HG02885 (cell line): ENCODE measurements around the gene SLC38A10.

ENCODE experiments used
- ATAC-seq: cut with Tn5 transposase; IDR thresholded peaks from one replicate; pipeline ENCODE4 v1.9.1; 2021; ENCODE audit warnings: mild to moderate bottlenecking; ENCODE audit not compliant: unreplicated experiment, poor library complexity

Gene SLC38A10

DNA sequence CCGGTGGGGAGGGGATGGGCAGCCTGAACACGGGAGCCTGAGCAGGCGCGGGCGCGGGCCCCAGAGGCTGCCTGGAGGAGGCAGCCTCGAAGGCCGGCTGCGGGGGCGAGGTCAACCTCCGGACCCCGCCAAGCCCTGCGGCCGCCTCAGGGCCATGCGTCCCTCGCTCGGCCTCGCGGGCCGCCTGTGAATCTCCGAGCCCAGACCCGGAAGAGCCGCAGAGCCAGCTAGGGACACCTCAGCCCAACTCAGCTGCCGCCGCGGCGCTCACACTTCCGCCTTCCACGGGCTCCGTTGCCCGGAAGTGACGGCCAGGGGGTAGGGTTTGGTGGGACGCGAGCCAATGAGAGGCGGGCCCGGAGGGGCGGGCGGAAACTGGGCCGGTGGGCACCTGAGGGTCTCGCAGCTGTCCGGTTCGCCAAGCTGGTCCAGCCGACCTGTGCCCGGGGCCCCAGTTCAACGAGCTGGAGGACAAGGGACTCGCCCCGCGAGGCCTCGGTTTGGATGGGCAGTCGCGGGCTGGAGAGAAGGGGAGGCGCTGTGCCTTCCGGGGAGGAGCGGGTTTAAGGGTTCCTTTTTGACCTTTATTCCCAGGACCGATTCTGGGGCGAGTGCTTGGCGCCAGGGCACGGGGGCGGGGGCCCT, at the start of gene SLC38A10:
Gene SLC38A10, minus strand, starts transcription at position 277 of the 645 bp plus-strand sequence. CDS start 386 bp downstream, outside the sequence.
- peak; percentile 86 for ATAC-seq

DNA sequence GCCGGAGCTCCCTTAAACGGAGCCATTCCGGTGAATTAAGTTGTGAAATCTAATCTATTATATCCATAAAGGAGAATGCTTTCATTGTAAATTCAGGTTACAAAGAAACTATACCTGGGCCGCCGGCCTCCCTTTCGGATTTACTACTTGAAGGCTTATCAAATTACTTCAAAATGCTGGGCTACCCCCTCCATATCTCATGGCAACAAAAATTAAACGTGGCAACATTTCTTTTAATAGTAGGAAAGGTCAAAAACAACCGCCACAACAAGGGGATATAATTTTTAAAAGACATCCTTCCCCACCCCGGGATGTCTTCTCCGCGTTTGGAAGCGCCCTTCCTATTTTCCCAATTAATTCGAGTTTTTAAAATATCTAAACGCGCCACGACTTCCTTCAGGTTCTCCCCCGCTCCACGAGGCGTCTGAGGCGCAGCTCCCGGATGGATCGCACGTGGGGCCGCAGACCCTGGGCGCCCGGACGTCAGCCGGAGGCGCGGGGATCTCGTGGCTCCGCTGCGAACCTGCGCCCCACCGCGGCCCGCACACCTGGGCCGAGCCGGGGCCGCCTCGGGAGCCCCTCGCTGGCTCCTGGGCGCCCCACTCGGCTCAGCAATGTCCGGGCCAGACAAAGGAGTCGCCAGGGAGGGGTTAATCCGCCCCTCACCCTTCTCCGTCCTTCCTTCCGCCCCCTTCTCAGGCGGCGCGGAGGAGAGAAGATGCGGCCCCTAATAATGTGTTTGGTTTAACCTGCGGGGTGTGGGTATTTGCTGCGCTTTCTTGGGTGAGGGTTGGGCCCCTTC, 47.4 kb upstream of the SLC38A10 start:
- ATAC-seq, result no peak

DNA sequence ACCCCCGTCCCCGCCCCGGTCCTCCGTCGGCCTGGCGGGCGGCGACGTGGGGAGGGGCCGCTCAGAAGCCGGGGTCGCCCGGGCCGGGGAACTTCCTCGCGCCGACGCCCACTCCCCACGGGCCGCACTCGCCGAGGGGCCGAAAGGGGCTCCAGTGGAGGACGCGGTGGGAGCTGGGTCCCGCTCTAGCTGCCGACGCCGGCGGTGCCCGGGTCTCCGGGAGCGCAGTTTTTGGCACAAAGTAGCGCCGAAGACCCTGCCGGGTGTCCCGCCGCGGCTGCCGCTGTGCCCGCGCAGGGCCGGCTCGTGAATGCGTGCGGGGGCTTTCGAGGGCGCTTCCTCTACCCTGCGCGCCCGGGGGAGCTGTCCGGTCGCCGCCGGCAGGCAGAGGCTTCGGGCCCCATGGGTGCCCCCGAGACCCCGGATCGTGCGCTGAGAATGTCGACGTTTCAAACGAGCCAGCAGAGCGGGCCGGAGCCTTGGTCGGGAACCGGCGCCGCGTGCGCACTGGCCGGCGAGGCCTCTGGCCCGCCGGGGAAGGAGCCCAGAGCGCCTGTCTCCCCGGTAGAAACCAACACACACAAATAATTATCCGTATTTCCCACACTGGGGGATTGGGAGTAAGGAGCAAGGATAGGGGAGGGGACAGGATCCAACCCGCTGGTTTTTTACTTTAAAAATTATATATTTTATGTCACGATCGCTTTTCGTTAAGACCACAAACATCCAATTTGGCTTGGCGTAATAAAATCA, 46.6 kb upstream of the SLC38A10 start:
- ATAC-seq, result no peak

DNA sequence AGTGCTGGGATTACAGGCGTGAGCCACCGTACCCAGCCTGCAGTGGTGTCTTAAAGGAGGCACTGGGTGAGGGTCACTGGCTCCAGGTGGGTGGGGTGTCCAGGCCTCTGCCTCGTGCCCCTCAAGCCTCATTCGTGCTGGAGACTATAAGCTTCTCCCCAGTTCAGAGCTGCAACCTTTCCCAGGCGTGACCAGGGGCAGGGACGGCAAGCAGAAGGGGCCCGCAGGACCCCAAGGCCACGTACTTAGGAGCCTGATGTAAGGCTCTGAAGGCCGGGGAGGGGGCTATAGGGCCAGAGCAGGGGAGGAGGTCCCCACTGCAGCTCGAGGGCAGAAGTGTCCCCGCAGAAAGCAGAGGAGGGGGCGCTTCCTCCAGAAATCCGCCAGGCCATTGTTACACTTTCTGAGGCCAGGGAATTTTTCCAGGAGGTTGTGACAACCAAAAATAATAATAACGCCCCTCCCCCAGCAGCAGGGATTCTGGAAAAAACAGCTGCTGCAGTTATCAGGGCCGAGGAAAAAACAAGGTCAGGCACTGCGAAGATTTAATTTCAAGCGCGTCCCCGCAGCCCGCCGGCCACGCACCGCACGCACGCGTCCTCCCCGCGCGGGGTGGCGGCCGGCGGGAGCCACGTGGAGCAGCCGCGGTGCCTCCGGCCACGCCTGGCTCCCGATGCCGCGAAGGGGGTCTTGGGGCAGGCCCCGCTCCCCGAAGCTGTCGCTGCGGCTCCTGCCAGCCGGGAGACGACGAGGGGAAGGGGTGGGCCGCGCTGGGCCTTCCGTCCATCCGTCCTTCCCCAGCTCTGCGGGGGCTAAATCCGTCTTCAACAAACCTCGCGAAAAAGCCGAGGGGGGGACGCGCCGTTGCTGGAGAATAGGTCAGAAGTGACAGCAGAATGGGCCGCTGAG, 45.8 kb upstream of the SLC38A10 start:
- ATAC-seq, result no peak

DNA sequence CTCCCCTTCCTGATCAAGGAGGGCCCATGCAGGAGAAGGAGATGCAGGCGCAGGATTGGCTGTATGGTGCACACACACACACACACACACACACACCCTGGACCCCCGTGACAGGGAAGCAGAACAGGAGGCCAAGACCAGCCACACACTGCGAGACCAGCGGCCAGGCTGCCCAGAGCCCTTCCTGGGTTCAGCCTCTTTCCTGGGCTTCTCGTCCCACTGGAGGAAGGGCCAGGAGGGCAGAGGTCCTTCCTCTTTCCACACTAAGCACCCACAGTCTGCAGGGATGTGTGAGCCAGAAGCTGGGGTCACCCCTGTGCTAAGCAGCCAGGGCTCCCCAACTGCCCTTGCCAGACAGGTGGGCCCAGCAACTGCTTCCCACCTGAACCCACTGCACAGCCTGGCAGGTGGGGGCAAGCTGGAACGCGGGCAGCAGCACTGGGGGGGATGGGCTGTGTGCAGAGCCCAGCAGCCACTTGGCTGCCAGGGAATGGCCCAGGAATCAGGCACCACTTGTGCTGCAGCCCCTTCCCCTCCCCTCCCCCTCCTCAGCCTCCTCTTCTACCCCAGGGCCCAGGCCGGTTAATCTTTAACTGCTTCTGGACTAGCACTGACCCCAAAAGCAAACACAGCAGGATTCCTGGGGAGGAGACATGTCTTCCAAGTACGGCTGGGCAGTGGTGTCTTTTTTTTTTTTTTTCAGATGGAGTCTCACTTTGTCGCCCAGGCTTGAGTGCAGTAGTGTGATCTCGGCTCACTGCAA, 44.6 kb upstream of the SLC38A10 start:
- no peak for ATAC-seq

DNA sequence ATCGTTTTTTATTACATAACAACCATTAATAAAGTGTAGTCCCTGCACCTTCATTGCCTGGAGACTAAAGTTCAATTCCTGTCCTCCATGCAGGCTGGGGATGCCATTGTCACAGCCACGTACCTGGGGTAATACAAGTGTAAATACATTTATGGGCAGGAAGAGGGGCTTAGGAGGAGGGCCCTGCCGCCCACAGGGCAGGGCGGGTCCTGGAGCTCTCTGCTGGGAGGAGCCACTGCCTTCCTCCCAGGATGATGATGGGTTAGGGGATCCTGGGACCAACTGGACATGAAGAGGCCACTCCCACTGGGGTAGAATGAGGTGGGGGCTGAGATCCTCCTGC, 44.1 kb upstream of the SLC38A10 start:
- ATAC-seq, result no peak

DNA sequence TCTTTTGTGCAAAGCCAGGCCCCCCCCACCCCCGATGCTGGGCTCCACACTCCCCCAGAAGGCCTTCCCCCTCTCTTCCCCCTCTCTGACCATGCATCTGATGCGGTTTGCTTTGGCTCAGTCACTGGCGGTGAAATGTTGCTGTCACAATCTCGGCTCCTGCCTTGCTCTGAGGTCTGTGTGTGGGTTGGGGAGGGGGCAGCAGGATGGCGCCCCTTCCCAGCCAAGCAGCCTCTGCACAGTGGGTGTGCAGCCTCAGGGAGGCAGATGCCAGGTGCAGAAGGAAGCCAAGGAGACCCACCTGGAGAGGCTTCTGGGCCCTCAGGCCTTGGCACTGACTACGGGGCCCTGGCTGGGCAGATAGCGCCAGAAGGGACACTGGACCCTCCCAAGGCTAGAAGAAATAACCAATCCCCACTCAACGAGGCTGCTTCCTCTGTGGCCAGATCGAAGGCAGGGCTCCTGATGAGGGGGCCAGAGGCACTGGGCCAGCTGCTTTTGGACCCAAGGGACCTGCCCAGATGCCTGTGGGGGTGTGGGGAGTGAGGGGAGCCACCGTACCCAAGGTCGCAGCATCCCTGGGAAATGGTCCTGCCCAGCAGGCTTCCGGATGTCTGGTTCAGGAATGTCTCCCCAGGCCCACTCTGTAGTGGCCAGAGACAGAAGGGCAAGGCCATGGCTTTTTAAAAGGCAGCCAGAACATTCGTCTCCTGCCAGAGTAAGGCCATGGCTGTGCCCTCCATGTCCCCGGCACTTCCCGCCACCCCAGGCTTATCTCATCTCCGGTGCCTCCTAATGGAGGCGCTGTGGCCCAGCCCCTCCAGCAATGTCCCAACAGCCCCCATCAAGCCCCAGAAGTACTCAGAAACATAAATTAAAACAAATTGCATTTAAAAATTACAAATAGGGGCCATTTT, 43.4 kb upstream of the SLC38A10 start:
- ATAC-seq, result no peak

DNA sequence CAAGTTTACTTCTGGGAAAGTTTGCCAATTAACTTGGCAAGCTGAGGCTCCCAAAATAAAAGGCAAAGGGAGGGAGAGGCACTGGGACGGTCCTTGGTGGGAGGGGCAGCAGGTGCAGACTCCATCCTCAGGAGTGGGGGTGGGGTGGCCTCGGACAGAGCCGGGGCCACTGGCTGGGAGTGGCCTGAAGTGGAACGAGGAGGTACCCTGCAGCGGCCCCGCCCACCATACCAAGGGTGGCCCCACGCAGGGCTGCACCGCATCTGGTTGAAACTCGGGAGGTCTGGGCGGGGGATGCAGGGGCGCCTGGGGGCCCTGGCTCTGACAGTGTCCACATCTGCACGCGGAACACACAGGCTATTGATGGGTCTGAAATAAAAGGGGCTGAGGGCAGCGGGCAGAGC, 42.4 kb upstream of the SLC38A10 start:
- ATAC-seq, result no peak

DNA sequence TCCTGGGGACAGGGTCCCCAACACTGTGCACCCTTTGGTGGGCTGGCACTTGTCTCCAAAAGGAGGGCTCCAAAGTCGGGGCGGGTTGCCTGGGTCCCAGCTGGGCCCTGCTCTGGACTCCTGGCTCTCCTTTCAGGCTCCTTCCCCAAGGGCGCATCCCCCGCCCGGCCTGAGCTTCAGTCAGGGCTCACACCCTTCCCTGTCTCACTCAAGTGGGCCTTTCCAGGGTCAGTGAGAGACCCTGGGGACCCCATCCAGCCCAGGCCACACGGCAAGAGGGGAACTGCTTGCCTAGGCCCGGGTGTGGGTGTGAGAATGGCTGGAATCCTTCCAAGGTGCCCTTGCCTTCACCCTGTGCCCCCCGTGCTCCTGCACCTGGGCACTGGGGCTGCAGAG, 41.8 kb upstream of the SLC38A10 start:
- no peak for ATAC-seq

DNA sequence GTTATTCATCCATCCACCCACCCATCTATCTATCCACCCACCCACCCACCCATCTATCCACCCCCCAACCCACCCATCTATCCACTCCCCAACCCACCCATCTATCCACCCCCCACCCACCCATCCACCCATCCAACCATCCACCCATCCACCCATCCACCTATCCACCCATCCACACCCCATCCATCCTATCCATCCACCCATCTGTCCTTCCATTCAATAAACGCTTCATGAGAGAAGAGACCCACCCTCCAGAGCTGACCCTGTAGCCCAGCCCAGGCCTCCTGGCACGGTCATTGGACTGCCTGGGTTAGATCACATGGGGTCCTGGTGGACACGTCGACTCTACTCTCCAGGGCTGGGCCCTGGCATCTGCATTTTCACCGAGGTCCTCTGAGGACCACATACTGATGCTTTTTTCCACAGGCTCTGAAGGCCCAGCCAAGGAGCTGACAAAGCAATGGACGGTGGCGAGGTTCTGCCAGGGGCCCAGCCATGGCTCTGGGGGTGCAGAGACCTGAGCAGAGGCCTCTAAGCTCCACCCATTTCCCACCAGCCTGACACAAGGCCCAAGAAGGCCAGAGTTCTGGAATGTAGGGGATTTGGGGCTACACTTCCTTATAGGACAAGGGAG, 41.3 kb upstream of the SLC38A10 start:
- no peak for ATAC-seq

DNA sequence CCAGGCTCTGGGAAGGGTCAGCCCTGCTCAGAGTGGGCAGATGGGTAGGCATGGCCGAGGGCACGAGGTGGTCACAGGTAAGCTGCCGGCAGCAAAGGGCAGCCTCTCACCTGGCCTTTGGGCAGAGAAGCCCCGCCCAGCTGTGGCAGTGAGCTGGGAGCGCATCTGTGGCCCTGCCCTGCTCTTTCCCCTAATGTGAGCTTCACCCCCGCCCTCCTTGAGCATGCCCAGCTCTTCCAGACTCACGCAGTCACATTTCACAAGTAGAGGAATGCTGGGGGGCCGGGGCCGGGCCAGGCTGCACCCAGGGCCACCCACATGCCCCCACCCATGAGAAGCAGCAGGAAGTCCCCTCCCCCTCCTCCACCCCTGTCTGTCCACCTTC, 40.7 kb upstream of the SLC38A10 start:
- ATAC-seq, result no peak

DNA sequence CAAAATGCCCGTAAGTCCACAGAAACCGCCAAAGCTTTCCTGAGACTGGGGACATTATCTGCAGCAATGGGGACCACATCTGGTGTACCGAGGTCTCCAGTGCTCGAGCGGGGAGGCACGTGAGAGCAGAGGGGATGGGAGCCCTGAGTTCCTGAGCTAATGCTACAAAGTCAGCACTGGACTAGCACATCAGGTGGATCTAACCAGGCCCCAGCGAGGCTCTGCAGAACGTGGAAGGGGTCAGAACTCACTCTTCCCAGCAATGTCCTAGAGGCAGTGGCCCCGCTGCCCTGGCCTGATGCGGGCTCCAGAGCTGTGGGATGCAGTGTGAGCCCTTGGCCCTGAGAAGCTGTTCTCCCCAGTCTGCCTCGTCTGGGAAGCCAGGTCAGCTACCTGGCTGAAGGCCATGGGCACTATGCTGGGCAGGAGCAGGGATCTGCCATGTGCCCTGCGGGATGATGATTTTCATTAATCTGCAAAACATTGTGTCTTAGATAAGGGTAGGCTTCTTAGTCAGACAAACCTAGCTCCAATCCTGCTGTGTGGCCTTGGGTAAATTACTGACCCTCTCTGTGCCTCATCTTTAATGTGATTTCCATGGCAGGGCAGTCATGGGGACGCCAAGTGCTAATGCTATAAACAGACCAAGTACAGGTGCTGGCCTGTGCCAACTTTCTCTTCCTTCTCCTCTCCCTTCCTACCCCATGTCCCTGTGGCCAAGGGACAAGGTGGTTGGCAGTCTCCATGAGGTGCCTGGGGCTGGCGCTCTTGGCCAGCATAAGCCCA, 40.1 kb upstream of the SLC38A10 start:
- no peak for ATAC-seq

DNA sequence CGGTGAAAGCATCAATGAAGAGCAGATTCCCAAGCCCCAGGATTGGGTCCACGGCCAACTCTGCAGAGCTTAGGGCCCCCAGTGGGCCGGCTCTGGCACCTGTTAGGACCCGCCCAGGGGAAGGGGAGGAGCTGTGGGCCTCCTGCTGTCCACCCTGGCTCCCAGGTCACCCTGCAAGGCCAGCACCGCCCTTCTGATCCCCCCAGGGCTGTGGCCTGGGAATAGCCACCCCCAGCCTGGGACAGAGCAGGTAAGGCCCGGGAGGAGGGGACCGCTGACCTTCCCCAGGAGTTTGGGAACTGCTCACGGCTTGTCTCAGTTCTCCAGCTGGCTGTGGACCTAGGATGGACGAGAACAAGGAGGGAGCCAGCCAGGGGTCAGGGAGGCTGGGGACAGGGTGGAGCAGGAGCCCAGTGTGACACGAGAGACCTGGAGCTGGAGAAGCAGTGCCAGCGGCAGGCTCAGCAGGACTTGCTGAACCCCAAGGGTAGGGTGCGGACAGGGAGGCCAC, 39.3 kb upstream of the SLC38A10 start:
- ATAC-seq, result no peak

DNA sequence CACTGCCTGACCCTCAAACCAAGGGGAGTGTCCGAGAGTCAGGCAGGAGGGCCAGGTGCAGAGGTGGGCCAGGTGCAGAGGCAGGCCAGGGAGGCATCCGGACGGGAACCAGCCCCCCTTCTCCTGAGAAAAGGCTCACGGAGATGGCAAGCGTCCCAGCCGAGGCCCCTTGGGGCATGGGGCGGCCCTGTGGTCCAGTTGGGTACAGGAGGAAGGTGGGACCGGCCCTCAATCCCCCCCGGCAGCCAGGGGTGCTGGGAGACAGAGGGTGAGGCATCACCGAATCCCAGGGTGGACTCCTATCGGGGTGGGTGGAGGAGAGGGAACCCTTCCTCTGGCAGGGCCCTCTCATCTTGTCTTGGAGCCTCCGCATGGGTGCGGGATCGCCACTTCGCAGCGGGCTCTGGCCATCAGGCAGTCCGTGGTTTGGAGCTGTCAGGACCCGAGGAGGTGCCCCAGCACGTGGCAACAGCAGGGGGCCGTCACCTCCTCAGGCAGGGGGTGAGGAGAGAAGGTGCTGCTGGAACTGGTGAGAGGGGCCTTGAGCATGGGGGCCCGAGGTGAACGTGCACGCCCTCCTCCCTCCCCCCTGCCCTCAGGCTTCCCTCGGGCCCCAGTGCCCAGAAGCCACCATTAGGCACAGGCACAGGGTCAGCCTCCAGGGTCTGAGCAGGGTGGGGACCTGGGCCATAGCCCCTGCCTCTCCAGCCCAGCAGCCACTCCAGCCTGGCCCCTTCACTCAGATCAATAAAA, 38.7 kb upstream of the SLC38A10 start:
- ATAC-seq, result no peak

DNA sequence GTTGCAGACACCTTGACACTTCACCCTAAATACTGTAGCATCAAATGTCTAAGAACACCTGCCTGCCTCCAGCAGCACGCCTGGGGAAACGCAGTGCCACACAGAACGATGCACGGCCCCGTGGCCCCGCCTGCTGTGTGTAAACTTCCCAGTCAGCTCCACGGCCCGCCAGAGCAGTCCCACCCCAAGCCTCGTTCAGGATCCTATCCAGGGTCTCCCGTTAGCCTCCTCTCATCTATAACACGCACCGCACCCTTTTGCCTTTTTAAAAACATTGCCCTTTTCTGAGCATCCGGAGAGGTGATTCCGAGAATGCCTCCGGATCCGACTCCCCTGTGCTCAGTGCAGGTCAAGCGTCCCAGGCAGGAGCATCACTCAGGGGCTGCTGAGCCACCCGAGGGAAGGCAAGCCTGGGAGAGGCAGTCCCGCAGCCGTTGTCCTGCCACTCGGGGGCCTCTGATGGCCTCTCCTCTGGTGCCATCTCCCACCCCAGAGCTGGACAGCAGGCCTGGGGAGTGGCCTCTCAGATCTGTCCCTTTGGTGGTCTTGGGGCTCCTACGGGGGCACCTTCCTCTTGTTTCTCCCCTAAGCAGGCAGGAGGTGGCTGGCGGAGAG, 37.9 kb upstream of the SLC38A10 start:
- ATAC-seq, result no peak
